RKO (cell line): ENCODE data around the gene LARGE1.

Experiments
- DNase-seq: peaks from one replicate; pipeline ENCODE4 v3.0.0-alpha.2; 2016; ENCODE audit warnings: low spot score

LARGE1 gene

GRCh38 chr22:33717694-33718396 is 202.4 kb downstream of the LARGE1 start:
- DNase-seq, result no peak

- no peak for DNase-seq
Observed at GRCh38 chr22:33715237-33715985, 204.9 kb downstream of the LARGE1 start.

GRCh38 chr22:33710326-33710725 is 209.9 kb downstream of the LARGE1 start:
- DNase-seq, result no peak

- no peak for DNase-seq
Observed at GRCh38 chr22:33707581-33707980, 212.7 kb downstream of the LARGE1 start.

GRCh38 chr22:33706100-33706499 is 214.2 kb downstream of the LARGE1 start:
- DNase-seq, result no peak

- no peak for DNase-seq
Observed at GRCh38 chr22:33699176-33699575, 221.1 kb downstream of the LARGE1 start.

GRCh38 chr22:33697640-33698039 is 222.6 kb downstream of the LARGE1 start:
- DNase-seq, result no peak

GRCh38 chr22:33691057-33691630 is 229.1 kb downstream of the LARGE1 start:
- no peak for DNase-seq

- no peak for DNase-seq
Observed at GRCh38 chr22:33688903-33689302, 231.4 kb downstream of the LARGE1 start.

GRCh38 chr22:33687464-33687863 is 232.8 kb downstream of the LARGE1 start:
- no peak for DNase-seq

GRCh38 chr22:33684087-33684486 is 236.2 kb downstream of the LARGE1 start:
- no peak for DNase-seq

- no peak for DNase-seq
Observed at GRCh38 chr22:33682927-33683326, 237.3 kb downstream of the LARGE1 start.

GRCh38 chr22:33680632-33681031 is 239.6 kb downstream of the LARGE1 start:
- no peak for DNase-seq

GRCh38 chr22:33678523-33678922 is 241.8 kb downstream of the LARGE1 start:
- no peak for DNase-seq

- no peak for DNase-seq
Observed at GRCh38 chr22:33677536-33677935, 242.7 kb downstream of the LARGE1 start.

GRCh38 chr22:33674357-33674756 is 245.9 kb downstream of the LARGE1 start:
- DNase-seq, result no peak

GRCh38 chr22:33669746-33670145 is 250.5 kb downstream of the LARGE1 start:
- DNase-seq, result no peak

GRCh38 chr22:33666961-33667619 is 253.2 kb downstream of the LARGE1 start:
- DNase-seq, result no peak

- no peak for DNase-seq
Observed at GRCh38 chr22:33666279-33666960, 253.9 kb downstream of the LARGE1 start.

- no peak for DNase-seq
Observed at GRCh38 chr22:33659448-33659847, 260.8 kb downstream of the LARGE1 start.

- DNase-seq, result no peak
Observed at GRCh38 chr22:33658775-33659174, 261.5 kb downstream of the LARGE1 start.

GRCh38 chr22:33657670-33658069 is 262.6 kb downstream of the LARGE1 start:
- DNase-seq, result no peak
